NCI-H128 (cell line): Measurements from ENCODE around the gene IP6K1.
A peak's percentile ranks its signal among the peaks of the same experiment; 100 is the strongest.
"Not testable (repeated sequence)": the region's sequence is repeated elsewhere in the genome, so short reads cannot be mapped to it uniquely, and the experiment has no call there.

Experiments
- DNase-seq: peaks from one replicate; lab custom pipeline; 2025; ENCODE audit not compliant: unreplicated experiment; lab: John Stamatoyannopoulos, UW

Gene IP6K1

GRCh38 chr3:49712631-49713317, 73.6 kb downstream of the IP6K1 start:
- DNase-seq: no peak

GRCh38 chr3:49712166-49712565, 74.2 kb downstream of the IP6K1 start:
- DNase-seq: no peak

GRCh38 chr3:49711489-49711888, 74.9 kb downstream of the IP6K1 start:
- no peak for DNase-seq

- DNase-seq: no peak
Observed at GRCh38 chr3:49709852-49710251, 76.5 kb downstream of the IP6K1 start.

GRCh38 chr3:49707113-49707480, 79.2 kb downstream of the IP6K1 start:
- no peak for DNase-seq

GRCh38 chr3:49706456-49707112, 79.8 kb downstream of the IP6K1 start:
- no peak for DNase-seq

- no peak for DNase-seq
Observed at GRCh38 chr3:49705390-49705960, 80.9 kb downstream of the IP6K1 start.

GRCh38 chr3:49704629-49705028, 81.7 kb downstream of the IP6K1 start:
- DNase-seq: no peak

- no peak for DNase-seq
Observed at GRCh38 chr3:49703956-49704355, 82.4 kb downstream of the IP6K1 start.

- DNase-seq: peak; percentile 30
Observed at GRCh38 chr3:49703443-49703927, 82.9 kb downstream of the IP6K1 start.

GRCh38 chr3:49702672-49703071, 83.7 kb downstream of the IP6K1 start:
- DNase-seq: no peak

GRCh38 chr3:49701388-49702077, 84.8 kb downstream of the IP6K1 start:
- no peak for DNase-seq

- no peak for DNase-seq
Observed at GRCh38 chr3:49700453-49701128, 85.8 kb downstream of the IP6K1 start.

GRCh38 chr3:49700014-49700413, 86.3 kb downstream of the IP6K1 start:
- no peak for DNase-seq

GRCh38 chr3:49699281-49699979, 86.9 kb downstream of the IP6K1 start:
- no peak for DNase-seq

GRCh38 chr3:49695350-49696015, 90.9 kb downstream of the IP6K1 start:
- not testable (repeated sequence) for DNase-seq

- DNase-seq: not testable (repeated sequence)
Observed at GRCh38 chr3:49694409-49695070, 91.8 kb downstream of the IP6K1 start.

GRCh38 chr3:49691481-49691880, 94.9 kb downstream of the IP6K1 start:
- not testable (repeated sequence) for DNase-seq

GRCh38 chr3:49690856-49691255, 95.5 kb downstream of the IP6K1 start:
- DNase-seq: not testable (repeated sequence)
